Measurements from ENCODE around the gene LIPC.

- TF ChIP-seq CTCF (IDR thresholded peaks at IDR 0.05; ENCODE audit: extremely low read depth in 1 of 2, insufficient read depth in 1 of 2, low read depth in 1 of 2, low read length in 2 of 2) (no peak), POLR2A (IDR thresholded peaks at IDR 0.05; ENCODE audit: low read depth, low read length) (no peak), JUN (IDR thresholded peaks at IDR 0.05; ENCODE audit: borderline replicate concordance, insufficient read depth, insufficient read length, low read depth) (no peak), MAX (IDR thresholded peaks at IDR 0.05; ENCODE audit: insufficient read depth, insufficient read length) (no peak), POLR2AphosphoS5 (IDR thresholded peaks at IDR 0.05; ENCODE audit: insufficient read depth, low read depth, low read length) (no peak), EZH2 (IDR thresholded peaks at IDR 0.05; ENCODE audit: borderline replicate concordance, low read depth, low read length, severe bottlenecking) (no peak), MYC (IDR thresholded peaks at IDR 0.05; ENCODE audit: low read depth, low read length) (no peak), FOS (IDR thresholded peaks at IDR 0.05; ENCODE audit: borderline replicate concordance, insufficient read depth, low read length) (no peak)
Observed at GRCh38 chr15:58477170-58477569, 45.4 kb downstream of the LIPC start.

Measured in endothelial cell of umbilical vein (primary cell).